ENCODE measurements around the gene PPP2R2B. TPM values are rescaled to one million over a fixed set of nuclear protein-coding genes. Genes with fewer than 3 reads are reported as not detected.

PPP2R2B gene
- total RNA-seq, 1 experiment from 2014 or later: not detected

- Histone ChIP-seq H3K36me3 (ENCODE audit: insufficient read depth, low read length, poor library complexity, severe bottlenecking) (no peaks in the 10 kb centered on the region), H3K9me3 (ENCODE audit: low read depth, low read length, poor library complexity, severe bottlenecking) (no peaks in the 10 kb centered on the region), H3K4me1 (ENCODE audit: insufficient read depth, low read length, poor library complexity, severe bottlenecking) (no peaks in the 10 kb centered on the region), H3K27ac (ENCODE audit: low read depth, low read length, poor library complexity, severe bottlenecking) (no peak overlapping the region), H3K4me3 (ENCODE audit: low read depth, low read length, poor library complexity, severe bottlenecking) (no peak overlapping the region), H3K27me3 (replicated peaks; ENCODE audit: insufficient read depth, low read depth, low read length, poor library complexity) (peaks cover 35% of the 10 kb centered on the region)
- DNase-seq (ENCODE audit: low spot score): no peak
- ChIA-PET CTCF (no interaction called here), POLR2A (ENCODE audit: low non-redundant PET) (no interaction called here)
- intact Hi-C loops (cut with micrococcal nuclease; ENCODE audit: unreplicated experiment): no loop called here
- BruUV-seq (replicated peaks): no TSS peak
- no peak for TF ChIP-seq CTCF (conservative IDR thresholded peaks at IDR 0.05; ENCODE audit: low read depth, low read length)
- TF ChIP-seq EZH2 (IDR thresholded peaks at IDR 0.05; ENCODE audit: borderline replicate concordance, low read depth, low read length, poor library complexity, severe bottlenecking): no peak
Measured at GRCh38 chr5:146717951-146718350, 160.6 kb downstream of the PPP2R2B start.

- intact Hi-C loops (cut with micrococcal nuclease; ENCODE audit: unreplicated experiment): no loop called here
- POLR2A ChIA-PET (ENCODE audit: low non-redundant PET): no interaction called here
- BruUV-seq (replicated peaks): no TSS peak
- Histone ChIP-seq H3K36me3 (ENCODE audit: insufficient read depth, low read length, poor library complexity, severe bottlenecking) (no peaks in the 10 kb centered on the region), H3K9me3 (ENCODE audit: low read depth, low read length, poor library complexity, severe bottlenecking) (no peaks in the 10 kb centered on the region), H3K4me1 (ENCODE audit: insufficient read depth, low read length, poor library complexity, severe bottlenecking) (no peaks in the 10 kb centered on the region), H3K27me3 (replicated peaks; ENCODE audit: insufficient read depth, low read depth, low read length, poor library complexity) (peaks cover 44% of the 10 kb centered on the region), H3K4me3 (ENCODE audit: low read depth, low read length, poor library complexity, severe bottlenecking) (no peak overlapping the region), H3K27ac (ENCODE audit: low read depth, low read length, poor library complexity, severe bottlenecking) (no peak overlapping the region)
- no peak for DNase-seq (ENCODE audit: low spot score)
- TF ChIP-seq EZH2 (IDR thresholded peaks at IDR 0.05; ENCODE audit: borderline replicate concordance, low read depth, low read length, poor library complexity, severe bottlenecking): no peak
- no peak for TF ChIP-seq CTCF (conservative IDR thresholded peaks at IDR 0.05; ENCODE audit: low read depth, low read length)
- CTCF ChIA-PET: no interaction called here
Measured at GRCh38 chr5:146716636-146717035, 161.9 kb downstream of the PPP2R2B start.

GRCh38 chr5:146710348-146710747 lies 168.2 kb downstream of the PPP2R2B start:
- ChIA-PET POLR2A (ENCODE audit: low non-redundant PET) (no interaction called here), CTCF (no interaction called here)
- no TSS peak for BruUV-seq (replicated peaks)
- Histone ChIP-seq H3K4me3 (ENCODE audit: low read depth, low read length, poor library complexity, severe bottlenecking) (no peak overlapping the region), H3K4me1 (ENCODE audit: insufficient read depth, low read length, poor library complexity, severe bottlenecking) (no peaks in the 10 kb centered on the region), H3K36me3 (ENCODE audit: insufficient read depth, low read length, poor library complexity, severe bottlenecking) (no peaks in the 10 kb centered on the region), H3K27ac (ENCODE audit: low read depth, low read length, poor library complexity, severe bottlenecking) (no peak overlapping the region), H3K9me3 (ENCODE audit: low read depth, low read length, poor library complexity, severe bottlenecking) (no peaks in the 10 kb centered on the region), H3K27me3 (replicated peaks; ENCODE audit: insufficient read depth, low read depth, low read length, poor library complexity) (peaks cover 18% of the 10 kb centered on the region)
- TF ChIP-seq EZH2 (IDR thresholded peaks at IDR 0.05; ENCODE audit: borderline replicate concordance, low read depth, low read length, poor library complexity, severe bottlenecking): no peak
- no peak for TF ChIP-seq CTCF (conservative IDR thresholded peaks at IDR 0.05; ENCODE audit: low read depth, low read length)
- DNase-seq (ENCODE audit: low spot score): no peak
- intact Hi-C loops (cut with micrococcal nuclease; ENCODE audit: unreplicated experiment): no loop called here
